DMS 273 (cell line): ENCODE measurements around the gene STAM2.
"Not testable (repeated sequence)": the region's sequence is repeated elsewhere in the genome, so short reads cannot be mapped to it uniquely, and the experiment has no call there.

Experiments used
- DNase-seq: peaks from one replicate; lab custom pipeline; 2025; ENCODE audit not compliant: unreplicated experiment; lab: John Stamatoyannopoulos, UW

STAM2 gene

DNA sequence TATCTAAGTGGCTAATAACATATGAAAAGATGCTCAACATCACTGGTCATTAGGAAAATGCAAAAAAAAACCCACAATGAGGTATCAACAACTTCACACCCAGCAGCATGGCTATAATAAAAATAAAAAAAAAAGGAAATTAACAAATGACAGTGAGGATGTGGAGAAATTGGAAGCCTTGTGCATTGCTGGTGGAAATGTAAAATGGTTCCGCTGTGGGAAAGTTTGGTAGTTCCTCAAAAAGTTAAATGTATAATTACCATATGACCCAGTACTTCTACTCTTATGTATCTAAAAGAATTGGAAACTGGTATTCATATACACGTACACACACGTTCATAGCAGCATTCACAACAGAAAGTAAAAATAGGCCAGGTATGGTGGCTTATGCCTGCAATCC, 61.2 kb downstream of the STAM2 start:
- DNase-seq, result no peak

DNA sequence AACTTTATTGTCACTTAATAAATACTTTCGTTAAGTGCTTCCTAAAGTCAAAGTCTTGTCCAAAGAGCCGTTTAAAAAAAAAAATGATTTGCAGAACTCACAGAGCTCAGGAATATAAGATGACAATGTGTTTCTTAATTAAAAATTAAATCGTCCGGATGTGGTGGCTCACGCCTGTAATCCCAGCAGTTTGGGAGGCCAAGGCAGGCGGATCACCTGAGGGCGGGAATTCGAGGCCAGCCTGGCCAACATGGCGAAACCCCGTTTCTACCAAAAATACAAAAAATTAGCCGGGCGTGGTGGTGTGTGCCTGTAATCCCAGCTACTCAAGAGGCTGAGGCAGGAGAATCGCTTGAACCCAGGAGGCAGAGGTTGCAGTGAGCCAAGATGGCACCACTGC, 68.4 kb downstream of the STAM2 start:
- DNase-seq, result not testable (repeated sequence)

DNA sequence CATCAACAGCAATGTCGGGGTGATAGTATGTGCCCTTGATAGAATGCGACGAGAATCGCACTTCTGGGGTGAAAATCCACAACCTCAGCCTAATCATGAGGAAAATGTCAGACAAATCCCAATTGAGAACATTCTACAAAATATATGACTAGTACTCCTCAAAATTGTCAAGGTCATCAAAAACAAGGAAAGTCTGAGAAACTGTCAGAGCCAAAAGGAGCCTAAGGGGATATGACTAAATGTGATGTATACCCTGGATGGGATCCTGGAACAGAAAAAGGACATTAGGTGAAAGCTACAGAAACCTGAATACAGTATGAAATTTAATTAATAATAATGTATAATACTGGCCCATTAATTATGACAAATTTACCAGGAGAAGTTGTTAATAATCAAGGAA, 69.1 kb downstream of the STAM2 start:
- DNase-seq, result no peak

DNA sequence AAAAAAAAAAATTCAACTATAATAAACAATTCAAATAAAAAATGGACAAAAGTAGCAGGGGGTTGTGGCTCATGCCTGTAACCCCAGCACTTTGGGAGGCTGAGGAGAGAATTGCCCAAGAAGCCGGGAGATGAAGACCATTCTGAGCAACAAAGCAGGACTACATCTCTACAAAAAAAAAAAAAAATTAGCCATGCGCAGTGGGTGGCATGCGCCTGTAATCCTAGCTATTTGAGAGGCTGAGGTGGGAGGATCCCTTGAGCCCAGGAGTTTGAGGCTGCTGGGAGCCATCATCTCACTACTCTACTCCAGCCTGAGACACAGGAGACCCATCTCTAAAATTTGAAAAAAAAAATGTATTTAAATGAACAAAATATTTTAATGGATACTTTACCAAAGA, 72.3 kb downstream of the STAM2 start:
- no peak for DNase-seq

DNA sequence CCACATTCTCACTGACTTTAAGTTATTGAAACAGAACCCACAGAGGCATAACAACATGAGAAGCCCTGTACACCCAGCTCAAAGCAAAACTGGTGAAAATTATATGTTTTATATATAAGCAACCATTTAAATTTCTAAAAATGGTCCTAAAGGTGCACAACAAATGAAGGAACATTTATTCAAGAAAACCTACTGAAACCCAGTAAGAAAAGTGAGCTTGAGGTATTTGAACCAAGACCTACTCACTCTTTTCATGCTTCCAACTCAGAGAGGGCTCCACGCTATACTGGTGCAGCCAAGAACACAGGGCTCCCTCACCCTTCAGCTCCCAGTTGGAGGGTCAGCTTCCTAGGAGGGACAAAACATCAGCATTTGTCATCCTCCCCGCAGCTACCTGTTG, 74.6 kb downstream of the STAM2 start:
- DNase-seq, result no peak

DNA sequence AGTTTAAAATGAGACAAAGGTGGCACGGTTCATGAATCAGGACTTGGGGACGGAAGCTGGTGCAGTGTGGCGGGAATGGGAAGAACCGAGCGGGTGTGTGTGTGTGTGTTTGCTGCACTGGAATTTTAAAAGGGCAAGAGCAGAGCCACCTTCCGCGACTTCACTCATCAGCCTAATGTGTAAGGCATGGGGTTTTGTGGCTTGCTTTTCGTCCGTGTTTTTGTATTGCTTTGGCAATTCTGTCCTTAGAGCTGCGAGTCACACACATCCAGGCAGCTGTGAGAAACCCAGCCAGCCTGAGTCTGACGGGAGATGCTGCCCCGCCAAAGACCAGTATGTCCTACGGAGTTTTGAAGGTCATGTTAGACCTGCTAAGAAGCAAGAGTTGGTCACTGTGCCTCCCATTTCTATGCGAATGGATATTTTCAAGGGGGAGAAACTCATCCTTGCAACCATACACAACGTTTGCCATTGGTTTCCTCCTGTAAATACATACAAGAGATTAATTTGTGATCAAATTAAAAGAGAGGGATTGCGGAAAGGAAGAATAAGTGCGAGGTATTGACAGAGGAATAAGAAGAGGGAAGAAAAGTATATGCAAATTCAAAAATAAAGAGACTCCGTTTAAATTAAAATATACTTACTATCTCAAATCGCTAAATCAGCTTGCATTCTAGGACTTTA, 76.1 kb downstream of the STAM2 start:
- peak; percentile 67 for DNase-seq

DNA sequence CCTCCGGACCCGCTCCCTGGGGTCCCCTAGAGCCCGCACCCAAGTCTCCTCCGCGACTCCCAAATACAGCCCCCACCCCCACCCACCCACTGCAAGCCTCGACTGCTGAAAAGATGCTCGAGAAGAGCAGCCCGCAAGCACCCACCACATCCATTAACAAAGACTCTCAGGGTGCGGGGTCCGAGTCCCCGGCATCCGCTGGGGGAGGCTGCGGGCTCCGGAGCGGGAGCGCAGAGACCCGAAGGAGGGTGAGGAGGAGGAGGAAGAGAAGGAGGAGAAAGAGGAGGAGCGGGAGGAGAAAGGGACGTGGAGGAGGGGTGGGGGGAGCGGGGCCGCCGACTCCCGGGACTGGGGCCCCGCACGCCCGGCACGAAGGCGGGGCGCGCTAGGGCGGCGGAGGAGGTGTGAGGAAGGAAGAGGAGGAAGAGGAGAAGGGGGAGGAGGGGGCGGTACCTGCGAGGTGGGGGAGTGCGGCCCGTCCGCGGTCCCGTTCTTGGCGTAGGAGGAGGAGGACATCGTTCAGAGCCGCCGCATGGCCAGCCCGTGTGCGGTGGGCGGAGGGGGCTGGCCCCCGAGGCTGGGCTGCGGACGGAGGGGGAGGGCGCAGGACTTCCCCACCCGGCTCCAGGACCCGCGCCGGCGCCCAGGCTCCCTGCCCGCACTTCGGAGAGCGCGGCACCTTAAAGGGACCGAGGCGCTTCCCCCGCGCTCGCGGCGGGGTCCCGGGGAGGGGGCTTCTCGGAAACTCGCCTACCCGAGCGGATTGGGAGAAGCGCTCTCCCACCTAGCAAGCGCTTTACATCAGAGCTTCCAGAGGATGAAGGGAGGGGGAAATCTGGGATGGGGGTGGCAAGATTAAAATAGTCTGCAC, 76.8 kb downstream of the STAM2 start, which contains the start of gene CACNB4:
Gene CACNB4 (minus strand): TSS at position 549 of the 871 bp plus-strand sequence.
- peak; percentile 67 for DNase-seq

DNA sequence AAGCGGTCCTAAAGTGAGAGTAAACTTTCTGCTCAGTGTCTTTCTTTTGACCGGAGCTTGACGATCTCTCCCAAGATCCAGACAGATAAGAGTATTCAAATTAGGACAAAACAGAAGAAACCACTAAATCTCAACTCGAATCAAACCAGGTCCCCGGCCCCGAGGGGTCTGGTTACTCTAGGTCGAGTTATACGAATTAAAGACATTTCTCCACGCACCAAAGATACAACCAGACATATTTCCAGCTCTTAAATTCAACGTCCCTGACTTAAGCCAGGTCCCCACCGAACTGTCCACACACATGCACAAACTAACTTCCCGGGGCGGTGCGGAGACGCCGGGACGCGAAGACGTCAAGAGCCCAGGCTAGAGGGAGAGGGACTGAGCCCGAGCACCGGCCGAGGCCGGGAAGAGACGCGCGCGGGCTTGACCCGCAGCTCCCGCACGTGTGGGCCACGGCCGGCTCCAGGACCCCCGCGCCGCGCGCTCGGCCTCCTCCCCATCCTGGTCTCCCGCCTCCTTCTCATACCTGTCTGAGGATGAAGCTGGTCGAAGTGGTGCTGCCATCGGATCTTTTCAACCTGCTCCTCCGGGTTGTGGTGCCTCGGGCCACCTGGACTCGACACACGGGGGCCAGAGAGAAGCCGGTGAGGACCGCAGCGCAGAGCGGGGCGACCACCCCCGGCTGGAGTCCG, 77.6 kb downstream of the STAM2 start:
- DNase-seq, result peak; percentile 65

DNA sequence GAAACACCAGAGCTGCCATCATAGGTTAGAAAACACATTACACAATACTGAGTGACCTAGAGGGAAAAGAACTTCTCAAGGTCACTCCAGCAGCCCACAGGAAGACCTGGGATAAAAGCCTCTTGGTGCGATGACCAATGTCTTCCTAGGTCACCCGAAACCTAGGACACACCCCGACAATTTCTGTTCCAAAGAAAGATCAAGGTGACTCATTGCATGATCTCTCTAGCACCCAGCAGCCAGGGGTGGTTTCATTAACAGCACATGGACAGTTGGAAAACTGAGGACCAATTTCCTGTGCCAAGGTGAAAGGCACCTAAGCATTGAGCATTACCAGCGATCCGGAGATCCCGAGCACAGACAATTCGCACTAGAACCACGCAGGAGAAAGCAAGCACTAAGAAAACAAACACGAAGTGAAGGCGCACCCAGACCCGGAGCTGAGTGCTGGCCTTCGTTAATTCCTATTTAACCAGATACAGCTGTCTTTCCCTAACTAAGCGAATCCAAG, 78.2 kb downstream of the STAM2 start:
- peak; percentile 68 for DNase-seq

DNA sequence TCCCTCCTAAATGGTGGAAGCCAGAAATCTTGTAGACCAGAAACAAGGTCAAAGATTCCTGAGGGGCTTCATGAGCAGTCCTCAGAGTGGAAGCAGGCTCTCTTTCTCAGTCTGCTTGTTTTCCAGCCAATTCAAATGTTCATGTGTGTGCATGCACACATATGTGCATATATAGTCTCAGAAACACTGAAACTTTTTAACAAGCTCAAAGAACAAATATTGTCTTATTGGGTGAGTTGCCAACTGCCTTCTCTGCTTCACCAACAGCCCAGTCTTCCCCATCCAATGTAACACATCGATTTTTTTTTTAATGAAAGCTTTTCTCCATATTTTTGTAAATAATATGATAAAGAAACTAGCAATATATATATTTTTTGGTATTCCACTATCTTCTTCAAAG, 80.4 kb downstream of the STAM2 start:
- DNase-seq, result peak; percentile 21

DNA sequence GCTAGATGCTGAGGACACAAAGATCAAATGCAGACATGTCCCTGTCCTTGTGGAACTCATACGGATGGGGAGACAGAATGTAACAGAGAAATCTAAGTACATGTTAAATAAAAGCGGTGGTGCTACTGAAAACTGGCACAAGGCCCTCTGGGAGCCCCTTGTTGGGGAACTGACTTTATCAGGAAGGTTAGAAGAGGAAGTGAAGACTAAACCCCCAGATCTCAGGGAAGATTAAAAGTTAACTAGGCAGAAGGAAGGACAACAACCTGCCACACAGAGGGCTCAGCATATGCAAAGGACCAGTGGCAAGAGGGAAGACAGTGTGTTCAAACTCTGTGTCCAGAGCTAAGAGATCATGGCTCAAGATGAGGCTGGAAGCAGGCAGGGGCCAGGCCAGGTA, 81.5 kb downstream of the STAM2 start:
- peak; percentile 33 for DNase-seq

DNA sequence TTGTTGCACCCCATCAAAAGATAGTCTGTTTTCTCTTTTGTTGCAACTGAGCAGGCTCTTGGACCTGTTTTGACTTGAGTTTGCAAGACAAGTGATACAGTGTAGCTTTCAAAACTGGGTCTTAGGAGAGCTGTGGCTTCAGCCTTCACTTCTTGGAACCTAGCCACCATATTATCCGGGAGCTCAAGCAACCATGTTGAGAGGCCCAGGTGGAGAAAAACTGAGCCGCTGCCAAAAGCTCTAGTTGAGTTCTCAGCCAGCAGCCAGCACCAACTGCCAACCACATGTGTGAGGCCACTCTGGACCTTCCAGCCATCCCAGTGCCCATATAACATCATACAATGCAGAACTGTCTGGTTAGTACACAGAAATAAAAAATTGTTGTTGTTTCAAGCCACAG, 82.1 kb downstream of the STAM2 start:
- DNase-seq, result peak; percentile 98

DNA sequence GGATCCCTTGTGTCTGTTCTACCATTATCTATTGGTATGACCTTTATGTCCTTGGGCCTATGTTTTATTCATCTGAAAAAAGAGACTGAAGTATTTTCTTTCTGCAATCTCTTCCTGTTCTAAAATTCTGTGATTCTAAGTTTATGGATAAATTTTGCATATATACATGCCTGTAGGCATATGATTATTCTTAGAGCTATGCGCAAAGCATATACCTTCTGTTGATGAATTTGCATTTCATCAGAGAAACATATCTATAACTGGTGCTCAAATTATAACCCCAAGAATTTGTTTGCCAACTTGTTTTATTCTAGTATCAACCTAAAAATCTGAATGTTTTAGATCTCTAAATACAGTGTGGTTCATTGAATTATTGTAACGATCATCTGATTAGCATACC, 83.5 kb downstream of the STAM2 start:
- DNase-seq, result no peak

DNA sequence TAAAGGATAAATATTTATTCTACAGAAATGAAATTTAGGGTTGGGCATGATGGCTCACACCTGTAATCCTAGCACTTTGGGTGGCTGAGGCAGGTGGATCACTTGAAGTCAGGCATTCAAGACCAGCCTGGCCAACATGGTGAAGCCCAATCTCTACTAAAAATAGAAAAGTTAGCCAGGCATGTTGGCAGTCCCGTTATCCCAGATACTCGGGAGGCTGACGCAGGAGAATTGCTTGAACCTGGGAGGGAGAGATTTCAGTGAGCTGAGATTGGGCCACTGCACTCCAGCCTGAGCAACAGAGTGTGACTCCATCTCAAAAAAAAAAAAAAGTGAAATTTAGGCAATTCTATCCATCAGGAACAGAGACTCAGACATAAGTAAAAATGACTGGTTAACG, 84.8 kb downstream of the STAM2 start:
- DNase-seq, result not testable (repeated sequence)

DNA sequence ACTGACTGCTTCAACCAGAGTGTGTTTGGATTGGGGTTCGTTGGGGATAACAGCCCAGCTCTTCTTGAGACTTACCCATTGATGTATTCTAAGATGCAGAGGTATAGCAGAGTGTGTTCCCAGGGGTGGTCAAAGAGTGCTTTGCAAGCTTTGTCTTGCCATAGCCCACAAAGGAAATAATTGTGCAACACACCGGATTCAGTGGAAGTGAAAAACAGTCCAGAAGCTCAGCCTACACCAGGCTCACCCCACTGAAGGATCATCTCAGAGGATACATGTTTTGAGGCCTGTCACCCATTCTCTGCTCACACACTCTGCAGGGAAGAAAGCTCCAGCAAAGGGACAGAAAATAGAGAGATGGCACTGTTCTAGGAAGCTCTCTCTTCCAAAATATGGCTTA, 86.3 kb downstream of the STAM2 start:
- DNase-seq, result no peak

DNA sequence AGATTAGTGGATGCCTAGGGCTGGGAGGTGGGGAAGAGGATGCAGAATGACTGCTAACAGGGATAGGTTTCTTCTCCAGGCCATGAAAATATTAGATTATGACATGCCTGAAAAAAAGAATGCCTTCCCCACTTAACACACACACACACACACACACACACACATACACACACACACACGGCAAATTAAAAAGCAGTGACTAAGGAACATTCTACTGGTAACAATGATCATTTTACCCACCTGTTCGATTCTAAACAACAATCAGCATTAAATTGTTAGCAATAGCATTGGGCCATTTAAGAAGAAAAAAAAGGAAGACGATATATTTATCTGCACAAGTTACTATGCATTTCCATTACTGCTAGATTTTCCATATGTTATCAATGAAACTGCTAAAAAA, 87.6 kb downstream of the STAM2 start:
- DNase-seq, result no peak

DNA sequence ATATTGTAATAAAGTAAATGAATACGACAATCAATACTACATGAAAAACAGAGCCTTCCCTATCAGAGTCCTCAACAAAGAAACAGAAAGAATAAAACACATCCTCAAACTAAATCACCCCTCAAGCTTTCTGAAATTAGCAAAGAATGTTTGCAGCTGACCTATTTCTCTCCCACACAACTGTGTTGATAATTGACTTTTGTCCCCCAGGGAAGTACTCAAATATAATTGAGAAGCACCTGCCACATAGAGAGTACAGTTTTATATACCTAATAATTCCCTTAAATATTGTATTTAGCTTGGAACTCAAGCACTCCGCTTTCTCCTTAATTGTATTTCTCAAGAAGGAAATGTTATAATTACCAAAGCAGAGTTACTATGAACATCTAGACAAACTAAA, 89.3 kb downstream of the STAM2 start:
- DNase-seq, result no peak

DNA sequence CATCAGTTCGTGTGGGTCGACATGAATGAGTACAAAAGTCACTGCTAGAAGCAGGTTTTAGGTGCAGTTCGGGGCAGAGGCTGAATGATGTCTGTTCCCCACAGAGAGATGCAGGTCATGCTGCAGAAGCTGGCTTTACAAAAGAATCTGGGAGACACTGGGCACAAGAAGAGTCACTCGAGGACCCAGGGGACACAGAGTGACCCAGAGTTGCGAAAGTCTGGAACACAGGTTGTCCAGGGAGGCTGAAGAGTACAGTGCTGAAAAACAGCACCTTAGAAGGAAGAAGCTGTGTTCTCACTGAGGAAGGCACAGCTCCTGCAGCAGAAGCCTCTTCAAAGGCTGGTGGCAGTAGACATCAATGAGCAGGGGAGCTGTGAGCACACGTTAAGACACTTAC, 91.5 kb downstream of the STAM2 start:
- no peak for DNase-seq

DNA sequence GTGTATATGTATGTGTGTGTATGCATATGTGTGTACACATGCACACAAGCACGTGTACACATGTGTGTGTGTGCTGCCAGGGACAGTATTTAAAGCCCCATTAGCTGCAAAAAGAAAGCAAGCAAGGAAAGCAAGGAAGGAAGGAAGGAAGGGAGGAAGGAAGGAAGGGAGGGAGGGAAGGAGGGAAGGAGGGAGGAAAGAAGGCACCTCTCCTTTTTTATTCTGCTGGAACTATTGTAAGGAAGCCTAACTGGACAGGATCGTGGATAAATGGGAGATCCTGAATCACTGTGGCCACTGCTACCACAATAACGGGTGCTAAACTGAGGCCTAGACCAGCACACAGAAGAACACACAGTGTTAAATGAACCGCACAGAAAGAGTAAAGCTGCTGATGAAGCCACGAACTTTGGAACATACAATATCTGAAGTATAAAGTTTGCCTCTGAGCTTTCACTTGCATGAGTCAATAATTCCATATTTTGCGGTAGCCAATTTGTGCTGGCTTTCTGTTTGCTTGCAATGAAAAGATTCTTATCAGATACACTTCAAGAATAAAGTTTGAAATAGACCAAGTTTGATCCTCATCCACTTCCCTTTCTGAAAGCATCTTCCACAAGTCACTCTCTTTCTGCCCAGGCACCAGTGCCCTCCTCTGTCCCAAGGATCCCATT, 92.2 kb downstream of the STAM2 start:
- DNase-seq, result no peak

DNA sequence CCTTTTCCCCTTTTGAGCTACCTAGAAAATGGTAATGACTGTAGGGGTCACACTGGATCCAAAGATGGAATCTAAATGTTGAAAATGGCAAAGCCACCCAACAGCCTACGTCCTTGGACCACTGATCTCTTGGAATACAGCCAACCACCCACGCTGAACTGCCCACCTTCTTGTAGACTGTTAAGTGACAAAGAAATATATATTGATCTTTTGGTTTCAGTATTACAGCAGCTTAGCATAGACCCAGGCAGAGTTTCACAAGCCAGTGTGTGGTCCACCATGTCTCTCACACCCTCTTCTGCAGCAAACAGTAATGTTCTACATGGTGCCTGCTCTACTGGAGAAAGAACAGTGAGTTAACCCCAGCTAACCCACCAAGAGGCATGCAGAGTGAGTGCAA, 96.9 kb downstream of the STAM2 start:
- DNase-seq, result no peak

DNA sequence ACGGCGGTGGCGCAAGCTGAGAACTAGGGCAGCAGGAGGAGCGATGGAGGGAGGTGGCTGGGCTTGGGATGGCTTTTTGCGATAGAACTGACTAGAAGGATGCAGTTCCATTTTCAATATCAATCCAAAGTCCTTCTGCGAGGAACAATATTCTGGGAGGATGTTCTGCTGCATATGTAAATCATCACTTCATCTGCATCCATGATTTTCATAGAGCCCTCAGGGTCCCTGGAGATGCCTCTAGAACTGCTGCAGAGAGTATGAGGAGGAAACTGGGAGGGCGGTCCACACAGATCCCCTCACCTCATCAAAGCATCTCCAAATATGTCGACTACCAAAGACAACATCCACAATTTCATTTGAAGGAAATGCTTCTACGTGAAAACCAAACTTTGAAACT, 97.5 kb downstream of the STAM2 start:
- no peak for DNase-seq
